DOHH2 (cell line): ENCODE results near the gene KIF16B.

Experiments used
- CTCF ChIP-seq: fragments of 200-600 bp; sonication (generic); IDR thresholded peaks from one replicate; pipeline ENCODE4 v1.5.1; 2014; ENCODE audit warnings: antibody characterized with exemption, mild to moderate bottlenecking, low read depth, low read length; ENCODE audit not compliant: poor library complexity, severe bottlenecking
- EZH2phosphoT487 ChIP-seq: fragments of 200-600 bp; sonication (generic); IDR thresholded peaks from 2 replicates; pipeline ENCODE4 v1.6.1; 2017; ENCODE audit warnings: borderline replicate concordance, mild to moderate bottlenecking, antibody characterized with exemption, low read length, moderate library complexity, mixed read lengths

- TF ChIP-seq CTCF (no peak), EZH2phosphoT487 (no peak)
These were observed 255.5 kb downstream of the KIF16B start for GRCh38 chr20:16317445-16318362.
